OCI-LY7 (cell line): ENCODE measurements around the gene RPL35. TPM values are rescaled to one million over a fixed set of nuclear protein-coding genes. Genes with fewer than 3 reads are reported as not detected.
A peak's percentile ranks its signal among the peaks of the same experiment; 100 is the strongest.

Experiments used
- BruUV-seq: library from RNA; stranded (reverse); fragments of 400-500 nt; replicated peaks from 2 replicates; lab custom pipeline; 2021; lab: Mats Ljungman, UMichigan
- CTCF ChIA-PET: fragments of 300-600 bp; sonication (Branson Sonifier 250); formaldehyde crosslinking; loops from one replicate; lab custom pipeline; 2022; ENCODE audit warnings: antibody characterized with exemption; ENCODE audit not compliant: unreplicated experiment; lab: Charles Lee
- POLR2A ChIA-PET: fragments of 300-600 bp; sonication (Branson Sonifier 250); formaldehyde crosslinking; loops from one replicate; lab custom pipeline; 2022; ENCODE audit warnings: antibody characterized with exemption; lab: Charles Lee
- DNase-seq: peaks from one replicate; pipeline ENCODE4 v3.0.0-alpha.2; 2015; ENCODE audit warnings: low spot score
- H2AFZ ChIP-seq: fragments of 200-600 bp; sonication (generic), shearing (Covaris generic); 2 replicates; pipeline ENCODE4 v1.6.1; 2014; ENCODE audit warnings: mild to moderate bottlenecking, antibody characterized with exemption, low read length, moderate library complexity
- H3K27ac ChIP-seq: fragments of 200-600 bp; sonication (generic); 2 replicates; pipeline ENCODE4 v1.5.1; 2014; ENCODE audit warnings: mixed run types, low read depth, mild to moderate bottlenecking, moderate library complexity, low read length, inconsistent platforms; ENCODE audit not compliant: poor library complexity, severe bottlenecking
- H3K36me3 ChIP-seq: fragments of 200-600 bp; sonication (generic); 2 replicates; pipeline ENCODE4 v1.6.1; 2014; ENCODE audit warnings: mild to moderate bottlenecking, antibody characterized with exemption, low read length, moderate library complexity, mixed read lengths; ENCODE audit not compliant: insufficient read depth
- H3K4me1 ChIP-seq: fragments of 200-600 bp; sonication (generic); 2 replicates; pipeline ENCODE4 v1.5.1; 2014; ENCODE audit warnings: mild to moderate bottlenecking, low read length; ENCODE audit not compliant: insufficient read depth, poor library complexity, severe bottlenecking
- H3K4me2 ChIP-seq: fragments of 200-600 bp; sonication (generic); 2 replicates; pipeline ENCODE4 v1.6.1; 2014; ENCODE audit warnings: mild to moderate bottlenecking, low read length
- H3K4me3 ChIP-seq: fragments of 200-600 bp; sonication (generic); 2 replicates; pipeline ENCODE4 v1.5.1; 2014; ENCODE audit warnings: mild to moderate bottlenecking, low read depth, low read length; ENCODE audit not compliant: poor library complexity, severe bottlenecking
- H3K79me2 ChIP-seq: fragments of 200-600 bp; sonication (generic); 2 replicates; pipeline ENCODE4 v1.6.1; 2016; ENCODE audit warnings: low read depth, mild to moderate bottlenecking, low read length, moderate library complexity, mixed read lengths; ENCODE audit not compliant: insufficient read depth
- H3K9me2 ChIP-seq: fragments of 200-600 bp; sonication (generic); 2 replicates; pipeline ENCODE4 v1.6.1; 2016; ENCODE audit warnings: mild to moderate bottlenecking, low read length, mixed read lengths; ENCODE audit not compliant: insufficient read depth
- H3K9me3 ChIP-seq: fragments of 200-600 bp; sonication (generic); 2 replicates; pipeline ENCODE4 v1.6.1; 2014; ENCODE audit warnings: mild to moderate bottlenecking, mixed run types, low read length, mixed read lengths
- H4K20me1 ChIP-seq: fragments of 200-600 bp; sonication (generic); 2 replicates; pipeline ENCODE4 v1.6.1; 2014; ENCODE audit warnings: mild to moderate bottlenecking, antibody characterized with exemption, low read length, moderate library complexity, mixed read lengths; ENCODE audit not compliant: insufficient read depth
- CTCF ChIP-seq: fragments of 200-600 bp; sonication (generic); conservative IDR thresholded peaks from 2 replicates; pipeline ENCODE4 v1.5.1; 2014; ENCODE audit warnings: mild to moderate bottlenecking, antibody characterized with exemption, low read length, moderate library complexity, mixed read lengths
- EZH2phosphoT487 ChIP-seq: fragments of 200-600 bp; sonication (generic); IDR thresholded peaks from 2 replicates; pipeline ENCODE4 v1.6.1; 2018; ENCODE audit warnings: low read depth, borderline replicate concordance, mild to moderate bottlenecking, mixed run types, antibody characterized with exemption, low read length, moderate library complexity, mixed read lengths
- intact Hi-C: fragments of 100-400 bp; cut with micrococcal nuclease; formaldehyde crosslinking; loops from one replicate; pipeline ENCODE4 v1.10.0; 2022; ENCODE audit not compliant: unreplicated experiment
- total RNA-seq, 2 experiments: library from RNA; depleted of rRNA in 1 of 2; stranded (reverse); fragments of >200 nt in 1 of 2; shearing (Covaris generic) in 1 of 2; gene quantifications; 2 replicates each; pipeline ENCODE4 v1.2.3, GENCODE V29; 2014 to 2022

The RPL35 gene
- total RNA-seq, 2 experiments from 2014 or later, result 1,713 to 6,190 TPM

- H4K20me1 ChIP-seq, result peaks cover 17% of the 10 kb centered on the region; the same call in 1 of the 2 replicates
- TF ChIP-seq EZH2phosphoT487 (no peak), CTCF (no peak)
- DNase-seq, result no peak
Measured at GRCh38 chr9:124877021-124877782, 15.4 kb upstream of the RPL35 start.

GRCh38 chr9:124875501-124875900, 13.7 kb upstream of the RPL35 start:
- TF ChIP-seq EZH2phosphoT487 (no peak), CTCF (no peak)

More at GRCh38 chr9:124877021-124877782, 15.4 kb upstream of the RPL35 start:
- H3K9me3 ChIP-seq, result no peaks in the 10 kb centered on the region
- H3K4me2 ChIP-seq, result no peak overlapping the region
- CTCF ChIA-PET, result no interaction called here
- H3K27ac ChIP-seq, result peak overlapping the region; percentile 20
- POLR2A ChIA-PET, result interaction anchor here (0.8 to 1.3 kb wide), 3 partner anchors 9 to 112 kb away, joined by 3 read pairs; no protein-coding TSS in a partner anchor
- H3K4me1 ChIP-seq, result peaks cover 40% of the 10 kb centered on the region
- H3K4me3 ChIP-seq, result no peak overlapping the region
- peaks cover 31% of the 10 kb centered on the region for H3K79me2 ChIP-seq
- no peak overlapping the region for H2AFZ ChIP-seq
- intact Hi-C loops, result no loop called here
- peaks cover 90% of the 10 kb centered on the region for H3K36me3 ChIP-seq
- TSS peak; percentile 78 for BruUV-seq
- H3K9me2 ChIP-seq, result no peaks in the 10 kb centered on the region

GRCh38 chr9:124873664-124874063, 11.9 kb upstream of the RPL35 start:
- Histone ChIP-seq H3K36me3 (peaks cover 87% of the 10 kb centered on the region), H4K20me1 (peaks cover 36% of the 10 kb centered on the region), H3K9me2 (no peaks in the 10 kb centered on the region), H3K4me3 (no peak overlapping the region), H3K27ac (peak overlapping the region; percentile 88), H3K4me2 (peak overlapping the region; percentile 95; the same call in 1 of the 2 replicates), H3K4me1 (peaks cover 39% of the 10 kb centered on the region), H2AFZ (no peak overlapping the region), H3K79me2 (peaks cover 63% of the 10 kb centered on the region), H3K9me3 (no peaks in the 10 kb centered on the region)
- DNase-seq, result no peak
- BruUV-seq, result no TSS peak
- intact Hi-C loops, result loop anchor here (2.0 kb wide), 1 partner anchor 21 kb away; no protein-coding TSS in a partner anchor
- POLR2A ChIA-PET, result interaction anchor here (0.8 to 1.1 kb wide), 2 partner anchors 74 to 231 kb away, joined by 3 read pairs; no protein-coding TSS in a partner anchor
- CTCF ChIA-PET, result no interaction called here
- TF ChIP-seq EZH2phosphoT487, result no peak
- TF ChIP-seq CTCF, result no peak

More at GRCh38 chr9:124875501-124875900, 13.7 kb upstream of the RPL35 start:
- no peak for DNase-seq
- intact Hi-C loops, result no loop called here
- Histone ChIP-seq H3K79me2 (peaks cover 48% of the 10 kb centered on the region), H3K36me3 (peaks cover 97% of the 10 kb centered on the region), H3K4me2 (no peak overlapping the region), H3K4me1 (peaks cover 46% of the 10 kb centered on the region), H2AFZ (no peak overlapping the region), H4K20me1 (peaks cover 33% of the 10 kb centered on the region), H3K27ac (no peak overlapping the region), H3K9me2 (no peaks in the 10 kb centered on the region), H3K4me3 (no peak overlapping the region), H3K9me3 (no peaks in the 10 kb centered on the region)
- ChIA-PET CTCF (no interaction called here), POLR2A (no interaction called here)
- BruUV-seq, result no TSS peak
